ENCODE measurements around the gene CLSTN2.

Gene CLSTN2

DNA sequence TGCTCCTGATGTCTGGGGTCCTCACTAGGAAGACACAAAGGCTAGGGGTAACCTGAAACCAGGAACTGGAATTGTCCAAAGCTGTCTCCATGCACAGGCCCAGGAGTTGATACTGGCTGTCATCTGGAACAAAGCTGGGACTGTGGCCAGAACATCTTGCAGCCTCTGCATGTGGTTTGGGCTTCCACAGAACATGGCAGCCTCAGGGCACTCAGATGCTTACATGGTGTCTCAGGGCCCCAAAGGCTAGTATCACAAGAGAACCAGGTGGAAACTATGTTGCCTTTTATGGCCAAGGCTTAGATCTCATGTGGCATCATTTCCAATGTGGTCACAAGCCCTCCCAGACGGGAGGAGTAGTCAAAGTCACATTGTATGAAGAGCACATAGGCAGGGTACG, 407.7 kb downstream of the CLSTN2 start:
- no peak for TF ChIP-seq CTCF (IDR thresholded peaks at IDR 0.05)
- DNase-seq: no peak
- peaks cover 22% of the 10 kb centered on the region for H3K4me1 Mint-ChIP-seq
- H3K27ac Mint-ChIP-seq: no peak overlapping the region
- H3K9me3 Mint-ChIP-seq: no peaks in the 10 kb centered on the region
- no peak overlapping the region for H3K4me3 Mint-ChIP-seq
- H3K36me3 Mint-ChIP-seq (ENCODE audit: low read depth): no peaks in the 10 kb centered on the region
- no peaks in the 10 kb centered on the region for H3K27me3 Mint-ChIP-seq (ENCODE audit: low read depth, poor library complexity)

DNA sequence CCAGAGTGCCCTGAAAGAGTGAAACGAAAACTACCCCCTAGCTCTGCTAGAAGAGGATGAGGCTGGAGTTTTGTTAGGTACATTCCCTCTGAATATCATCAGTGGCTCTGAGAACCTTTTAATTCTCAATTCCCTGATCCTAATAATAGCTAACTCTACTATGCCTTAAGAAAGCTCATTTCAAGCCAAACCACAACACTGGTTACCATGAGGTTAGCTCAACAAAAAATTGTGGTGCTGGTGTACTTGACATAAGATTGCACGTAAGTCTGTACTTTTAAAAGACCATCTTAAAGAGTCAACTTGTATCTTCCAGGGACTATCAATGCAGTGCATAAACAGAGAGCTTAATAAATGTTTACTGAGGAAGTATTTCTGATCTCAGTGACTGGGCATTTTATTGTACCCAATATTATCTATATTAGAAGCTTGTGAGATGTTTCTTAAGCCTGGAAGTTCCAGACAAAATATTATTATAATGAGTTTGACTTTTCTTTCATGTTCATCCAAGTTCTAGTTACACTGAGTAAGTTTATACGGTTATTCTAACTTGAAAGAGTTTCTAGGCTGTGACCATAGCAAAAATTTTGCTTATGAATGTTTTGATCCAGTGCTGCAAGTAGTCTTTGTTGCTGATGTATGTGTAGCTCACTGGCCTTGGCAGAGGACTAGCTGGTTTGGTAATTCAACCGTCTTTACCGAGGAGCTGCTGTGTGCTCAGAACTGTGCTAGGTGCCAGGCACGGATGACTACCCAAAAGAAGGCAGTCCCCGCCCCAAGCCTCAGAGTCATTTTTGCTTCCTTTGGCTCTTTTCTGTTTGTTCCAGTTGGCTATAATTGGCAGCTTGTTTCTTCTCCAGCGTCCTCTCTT, 408.5 kb downstream of the CLSTN2 start:
- no peak for DNase-seq
- Mint-ChIP-seq H3K36me3 (ENCODE audit: low read depth) (no peaks in the 10 kb centered on the region), H3K27me3 (ENCODE audit: low read depth, poor library complexity) (no peaks in the 10 kb centered on the region), H3K9me3 (no peaks in the 10 kb centered on the region), H3K4me1 (peaks cover 23% of the 10 kb centered on the region), H3K27ac (no peak overlapping the region), H3K4me3 (no peak overlapping the region)
- TF ChIP-seq CTCF (IDR thresholded peaks at IDR 0.05): no peak

- Mint-ChIP-seq H3K4me3 (no peak overlapping the region), H3K9me3 (no peaks in the 10 kb centered on the region), H3K4me1 (peaks cover 23% of the 10 kb centered on the region), H3K27ac (no peak overlapping the region), H3K36me3 (ENCODE audit: low read depth) (no peaks in the 10 kb centered on the region), H3K27me3 (ENCODE audit: low read depth, poor library complexity) (peaks cover 2% of the 10 kb centered on the region)
- no peak for TF ChIP-seq CTCF (IDR thresholded peaks at IDR 0.05)
- DNase-seq: no peak
Observed at GRCh38 chr3:140344082-140344454, 409.1 kb downstream of the CLSTN2 start.

GRCh38 chr3:140344601-140345205, 409.7 kb downstream of the CLSTN2 start:
- no peak for DNase-seq
- Mint-ChIP-seq H3K36me3 (ENCODE audit: low read depth) (no peaks in the 10 kb centered on the region), H3K27me3 (ENCODE audit: low read depth, poor library complexity) (peaks cover 4% of the 10 kb centered on the region), H3K4me3 (no peak overlapping the region), H3K9me3 (no peaks in the 10 kb centered on the region), H3K27ac (no peak overlapping the region), H3K4me1 (peaks cover 23% of the 10 kb centered on the region)
- no peak for TF ChIP-seq CTCF (IDR thresholded peaks at IDR 0.05)

- Mint-ChIP-seq H3K4me1 (peaks cover 12% of the 10 kb centered on the region), H3K27me3 (ENCODE audit: low read depth, poor library complexity) (peaks cover 6% of the 10 kb centered on the region), H3K36me3 (ENCODE audit: low read depth) (no peaks in the 10 kb centered on the region), H3K4me3 (no peak overlapping the region), H3K9me3 (no peaks in the 10 kb centered on the region), H3K27ac (no peak overlapping the region)
- DNase-seq: no peak
- TF ChIP-seq CTCF (IDR thresholded peaks at IDR 0.05): no peak
Observed at GRCh38 chr3:140347151-140347550, 412.2 kb downstream of the CLSTN2 start.

All from nephron progenitor cell (in vitro differentiated cells).